Hepatocyte (in vitro differentiated cells): ENCODE results near the gene SLAMF7. TPM values are rescaled to one million over a fixed set of nuclear protein-coding genes. Genes with fewer than 3 reads are reported as not detected.

Source experiments
- DNase-seq: peaks from one replicate; pipeline ENCODE4 v3.0.0-alpha.2; 2016; ENCODE audit warnings: low spot score
- H2AFZ ChIP-seq: fragments of 200-600 bp; sonication (generic); 2 replicates; pipeline ENCODE4 v1.6.0; 2016; ENCODE audit warnings: antibody characterized with exemption, mild to moderate bottlenecking
- H3K27ac ChIP-seq: fragments of 200-600 bp; sonication (generic); 2 replicates; pipeline ENCODE4 v1.5.1; 2016; ENCODE audit warnings: mild to moderate bottlenecking
- H3K27me3 ChIP-seq: fragments of 200-600 bp; sonication (generic); 2 replicates; pipeline ENCODE4 v1.6.1; 2016
- H3K36me3 ChIP-seq: fragments of 200-600 bp; sonication (generic); replicated peaks from 2 replicates; pipeline ENCODE4 v1.5.1; 2016; ENCODE audit warnings: low read depth; ENCODE audit not compliant: insufficient read depth
- H3K4me1 ChIP-seq: fragments of 200-600 bp; sonication (generic); 2 replicates; pipeline ENCODE4 v1.5.1; 2016; ENCODE audit warnings: mild to moderate bottlenecking, moderate library complexity; ENCODE audit not compliant: insufficient read depth
- H3K4me2 ChIP-seq: fragments of 200-600 bp; sonication (generic); 2 replicates; pipeline ENCODE4 v1.6.0; 2016
- H3K4me3 ChIP-seq: fragments of 200-600 bp; sonication (generic); 2 replicates; pipeline ENCODE4 v1.5.1; 2016; ENCODE audit warnings: mild to moderate bottlenecking
- H3K79me2 ChIP-seq: fragments of 200-600 bp; sonication (generic); 2 replicates; pipeline ENCODE4 v1.6.0; 2017; ENCODE audit warnings: mild to moderate bottlenecking
- H3K9me2 ChIP-seq: fragments of 200-600 bp; sonication (generic); replicated peaks from 2 replicates; pipeline ENCODE4 v1.6.0; 2017; ENCODE audit warnings: mild to moderate bottlenecking; ENCODE audit not compliant: insufficient read depth
- H3K9me3 ChIP-seq: fragments of 200-600 bp; sonication (generic); 2 replicates; pipeline ENCODE4 v1.5.1; 2016; ENCODE audit warnings: low read depth, mild to moderate bottlenecking
- H4K20me1 ChIP-seq: fragments of 200-600 bp; sonication (generic); 2 replicates; pipeline ENCODE4 v1.6.0; 2016; ENCODE audit warnings: mild to moderate bottlenecking; ENCODE audit not compliant: insufficient read depth, poor library complexity, severe bottlenecking
- CTCF ChIP-seq: fragments of 200-600 bp; sonication (generic); IDR thresholded peaks from 2 replicates; pipeline ENCODE4 v1.5.1; 2016; ENCODE audit warnings: antibody characterized with exemption, mild to moderate bottlenecking; ENCODE audit not compliant: poor library complexity
- EZH2 ChIP-seq: fragments of 200-600 bp; sonication (generic); IDR thresholded peaks from 2 replicates; pipeline ENCODE4 v1.6.1; 2016; ENCODE audit warnings: antibody characterized with exemption, mild to moderate bottlenecking, borderline replicate concordance
- EZH2phosphoT487 ChIP-seq: fragments of 200-600 bp; sonication (generic); IDR thresholded peaks from one replicate; pipeline ENCODE4 v1.6.1; 2018; ENCODE audit warnings: antibody characterized with exemption, mild to moderate bottlenecking, low read depth, moderate library complexity; ENCODE audit not compliant: unreplicated experiment, severe bottlenecking
- WGBS: methylation state at CpG from one replicate; pipeline ENCODE4 v1.1.6; 2016; ENCODE audit warnings: low lambda C conversion rate; ENCODE audit errors: missing lambda C conversion rate; 5-methylcytosine and 5-hydroxymethylcytosine counted together
- polyA plus RNA-seq: library from polyadenylated mRNA; unstranded; fragments of >200 nt; fragmentation: Nextera tagmentation; extraction: Ambion mirVana; gene quantifications from 2 replicates; pipeline ENCODE4 v1.2.1, GENCODE V29; 2016
- total RNA-seq: library from RNA; depleted of rRNA; stranded (reverse); fragments of >200 nt; gene quantifications from 2 replicates; pipeline ENCODE4 v1.2.3, GENCODE V29; 2014

Gene SLAMF7
- total and polyA plus RNA-seq, 2 experiments from 2014 or later = 0.07 TPM; not detected in 1

- no peaks in the 10 kb centered on the region for H3K4me1 ChIP-seq
- H3K9me2 ChIP-seq = no peaks in the 10 kb centered on the region
- H3K4me2 ChIP-seq = no peak overlapping the region
- H3K4me3 ChIP-seq = no peak overlapping the region
- no peaks in the 10 kb centered on the region for H3K9me3 ChIP-seq
- no peaks in the 10 kb centered on the region for H4K20me1 ChIP-seq
- DNase-seq = no peak
- WGBS = 90% methylated on average over 1 of the region's 1 CpG
- H3K79me2 ChIP-seq = no peaks in the 10 kb centered on the region
- no peaks in the 10 kb centered on the region for H3K36me3 ChIP-seq
- H3K27me3 ChIP-seq = no peaks in the 10 kb centered on the region
- H3K27ac ChIP-seq = no peak overlapping the region
- TF ChIP-seq CTCF (no peak), EZH2 (no peak), EZH2phosphoT487 (no peak)
- no peak overlapping the region for H2AFZ ChIP-seq
These were observed 33.3 kb downstream of the SLAMF7 start for GRCh38 chr1:160772331-160772730.

DNA sequence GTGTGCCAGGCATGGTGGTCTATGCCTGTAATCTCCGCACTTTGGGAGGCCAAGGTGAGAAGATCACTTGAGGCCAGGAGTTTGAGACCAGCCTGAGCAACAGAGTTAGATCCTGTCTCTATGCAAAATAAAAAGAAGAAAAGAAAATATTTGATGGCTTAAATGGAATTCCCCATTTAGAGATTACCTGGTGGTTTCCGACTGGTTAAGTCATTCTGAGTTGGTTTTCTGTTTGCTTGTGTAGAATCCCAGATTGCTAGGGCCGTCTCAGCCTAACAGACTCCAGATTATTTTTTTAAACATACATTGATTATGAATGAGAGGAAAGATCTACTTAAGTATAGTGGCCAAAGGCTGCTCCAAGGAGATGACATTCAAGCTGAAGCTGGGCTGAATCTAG is 34.0 kb downstream of the SLAMF7 start:
- Histone ChIP-seq H3K4me2 (no peak overlapping the region), H3K9me2 (no peaks in the 10 kb centered on the region), H3K4me1 (no peaks in the 10 kb centered on the region), H3K27me3 (no peaks in the 10 kb centered on the region), H3K9me3 (no peaks in the 10 kb centered on the region), H3K27ac (no peak overlapping the region), H2AFZ (no peak overlapping the region), H3K36me3 (no peaks in the 10 kb centered on the region), H3K4me3 (no peak overlapping the region), H4K20me1 (no peaks in the 10 kb centered on the region), H3K79me2 (no peaks in the 10 kb centered on the region)
- TF ChIP-seq EZH2phosphoT487 = no peak
- no peak for TF ChIP-seq CTCF
- no peak for TF ChIP-seq EZH2
- DNase-seq = no peak
- 88% methylated on average over 3 of the region's 3 CpGs for WGBS

DNA sequence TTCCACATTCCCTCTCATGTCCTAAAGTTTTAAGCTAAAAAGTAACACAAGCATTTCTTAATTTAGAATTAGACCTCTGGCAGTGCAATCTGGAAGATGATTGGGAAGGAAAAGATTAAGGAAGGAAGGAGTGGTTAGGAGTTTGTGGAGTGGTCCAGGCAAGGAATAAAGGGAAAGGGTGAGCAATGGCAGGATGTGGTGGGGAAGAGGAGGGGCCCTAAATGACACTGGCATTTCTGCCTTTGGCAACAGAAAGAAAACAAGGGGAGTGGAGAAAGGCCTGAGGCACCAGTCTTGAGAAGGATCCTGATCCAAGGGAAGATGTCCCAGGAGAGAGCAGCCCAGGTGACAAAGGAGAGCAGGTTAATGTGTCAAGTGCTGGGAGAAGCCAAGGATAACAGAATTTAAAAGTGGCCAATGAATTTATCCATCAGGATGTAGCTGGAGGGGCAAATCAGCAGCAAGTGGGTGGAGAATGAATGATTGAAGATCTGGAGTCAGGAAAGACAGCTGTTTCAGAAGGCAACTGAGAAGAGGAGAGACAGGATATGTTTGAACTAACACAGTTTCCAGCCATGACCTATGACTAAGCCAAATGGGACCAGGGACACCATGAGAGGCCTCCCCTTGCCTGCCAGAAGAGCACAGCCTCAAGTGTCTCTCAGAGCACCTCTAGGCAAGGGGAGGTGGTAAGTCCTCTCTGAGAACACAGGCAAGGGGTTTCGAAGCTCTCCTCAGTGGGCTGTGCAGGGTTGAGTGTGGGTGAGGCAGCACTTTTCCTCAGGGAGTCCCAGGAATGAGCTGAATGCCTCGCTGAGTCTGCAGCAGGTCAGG is 36.1 kb downstream of the SLAMF7 start:
- H3K27me3 ChIP-seq = no peaks in the 10 kb centered on the region
- no peak overlapping the region for H3K27ac ChIP-seq
- no peaks in the 10 kb centered on the region for H3K79me2 ChIP-seq
- no peaks in the 10 kb centered on the region for H3K9me2 ChIP-seq
- no peak overlapping the region for H3K4me3 ChIP-seq
- WGBS = 68% methylated on average over 2 of the region's 2 CpGs
- TF ChIP-seq EZH2phosphoT487 (no peak), EZH2 (no peak), CTCF (no peak)
- H3K9me3 ChIP-seq = no peaks in the 10 kb centered on the region
- H4K20me1 ChIP-seq = no peaks in the 10 kb centered on the region
- H3K4me1 ChIP-seq = no peaks in the 10 kb centered on the region
- DNase-seq = no peak
- H3K36me3 ChIP-seq = no peaks in the 10 kb centered on the region
- H2AFZ ChIP-seq = no peak overlapping the region
- H3K4me2 ChIP-seq = no peak overlapping the region
